ENCODE results near the gene RALB. TPM values are rescaled to one million over a fixed set of nuclear protein-coding genes. Genes with fewer than 3 reads are reported as not detected.

RALB gene
- total and polyA plus RNA-seq, 2 of the 8 experiments (the other 6 are each of a cell fraction or from before 2014, with no cell fraction given), result 12.0 to 16.6 TPM

DNA sequence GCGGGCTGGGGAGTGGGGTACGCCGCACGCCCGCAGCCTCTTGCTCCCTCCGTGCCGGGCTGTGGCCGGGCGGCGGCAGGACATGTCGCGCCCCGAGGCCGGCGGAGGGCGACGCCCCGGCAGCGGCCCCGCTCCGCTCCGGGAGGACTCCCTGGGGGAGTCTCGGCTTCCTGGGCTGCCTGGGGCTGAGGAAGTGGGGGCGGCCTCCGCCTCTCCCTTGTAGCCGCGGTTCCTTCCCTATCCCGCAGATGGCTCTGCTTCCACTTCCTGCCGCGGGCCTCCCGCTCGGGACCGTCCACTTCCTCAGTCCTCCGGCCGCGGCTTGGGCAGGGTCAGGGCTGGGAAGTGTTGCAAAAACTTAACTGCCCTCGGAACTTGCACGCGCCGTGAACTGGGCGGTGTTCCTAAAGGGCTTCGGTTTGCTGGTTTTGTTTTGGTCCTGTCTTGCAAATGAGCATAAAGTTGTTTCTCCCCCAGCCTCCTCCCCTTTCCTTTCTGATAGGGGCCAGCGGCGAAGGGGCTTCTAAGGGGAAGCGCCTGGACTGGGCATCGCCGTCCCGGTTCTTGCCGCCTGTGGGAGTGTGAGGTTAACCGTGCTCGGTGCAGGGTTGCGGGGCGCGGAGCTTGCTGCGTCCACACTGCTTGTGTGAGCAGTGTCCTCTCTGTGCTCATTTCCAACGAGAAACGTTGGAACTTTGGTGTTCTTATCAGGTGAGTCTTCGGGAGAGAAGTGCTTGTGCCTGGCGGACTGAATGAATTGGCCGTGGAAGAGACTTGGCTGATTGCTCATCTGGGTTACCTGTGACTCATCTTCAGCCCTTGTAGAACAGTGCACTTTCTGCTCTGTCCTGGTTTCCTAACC lies 600 bp downstream of the RALB start (continued):
- TF ChIP-seq, protein P1, sequence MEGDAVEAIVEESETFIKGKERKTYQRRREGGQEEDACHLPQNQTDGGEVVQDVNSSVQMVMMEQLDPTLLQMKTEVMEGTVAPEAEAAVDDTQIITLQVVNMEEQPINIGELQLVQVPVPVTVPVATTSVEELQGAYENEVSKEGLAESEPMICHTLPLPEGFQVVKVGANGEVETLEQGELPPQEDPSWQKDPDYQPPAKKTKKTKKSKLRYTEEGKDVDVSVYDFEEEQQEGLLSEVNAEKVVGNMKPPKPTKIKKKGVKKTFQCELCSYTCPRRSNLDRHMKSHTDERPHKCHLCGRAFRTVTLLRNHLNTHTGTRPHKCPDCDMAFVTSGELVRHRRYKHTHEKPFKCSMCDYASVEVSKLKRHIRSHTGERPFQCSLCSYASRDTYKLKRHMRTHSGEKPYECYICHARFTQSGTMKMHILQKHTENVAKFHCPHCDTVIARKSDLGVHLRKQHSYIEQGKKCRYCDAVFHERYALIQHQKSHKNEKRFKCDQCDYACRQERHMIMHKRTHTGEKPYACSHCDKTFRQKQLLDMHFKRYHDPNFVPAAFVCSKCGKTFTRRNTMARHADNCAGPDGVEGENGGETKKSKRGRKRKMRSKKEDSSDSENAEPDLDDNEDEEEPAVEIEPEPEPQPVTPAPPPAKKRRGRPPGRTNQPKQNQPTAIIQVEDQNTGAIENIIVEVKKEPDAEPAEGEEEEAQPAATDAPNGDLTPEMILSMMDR (IDR thresholded peaks at IDR 0.05; ENCODE audit: control extremely low read depth in 1 of 3, insufficient read depth in 1 of 3, low read depth in 1 of 3, low read length in 3 of 3), result peak; percentile 18 to 35 (median 32)
- peak in 1 of 2 experiments; percentile 49; a peak in 1 of 4 replicates for TF ChIP-seq SIN3A (conservative IDR thresholded peaks at IDR 0.05 in 1 of 2, IDR thresholded peaks at IDR 0.05 in 1 of 2; ENCODE audit: low read depth in 1 of 2, low read length in 2 of 2)
- peak; percentile 41; the same call in 1 of the 2 replicates for TF ChIP-seq SUZ12 (IDR thresholded peaks at IDR 0.05; ENCODE audit: low read length)
- 0 out of 2 replicates have a peak, but pooled peaks have one; percentile 4 for TF ChIP-seq GABPA (IDR thresholded peaks at IDR 0.05; ENCODE audit: borderline replicate concordance, insufficient read depth, low read length)
- no peak for TF ChIP-seq SRF (IDR thresholded peaks at IDR 0.05; ENCODE audit: low read depth, low read length)
- TF ChIP-seq RAD21 (IDR thresholded peaks at IDR 0.05 in 1 of 2, conservative IDR thresholded peaks at IDR 0.05 in 1 of 2; ENCODE audit: low read depth in 2 of 2, low read length in 2 of 2), result peak; percentile 22 to 46; a peak in 3 of 4 replicates
- peak; percentile 45 for TF ChIP-seq SAP30 (IDR thresholded peaks at IDR 0.05; ENCODE audit: insufficient read depth, insufficient replicate concordance, low read length)
- TF ChIP-seq CBX8 (IDR thresholded peaks at IDR 0.05; ENCODE audit: borderline replicate concordance, low read depth, low read length), result no peak
- TF ChIP-seq, protein P2, sequence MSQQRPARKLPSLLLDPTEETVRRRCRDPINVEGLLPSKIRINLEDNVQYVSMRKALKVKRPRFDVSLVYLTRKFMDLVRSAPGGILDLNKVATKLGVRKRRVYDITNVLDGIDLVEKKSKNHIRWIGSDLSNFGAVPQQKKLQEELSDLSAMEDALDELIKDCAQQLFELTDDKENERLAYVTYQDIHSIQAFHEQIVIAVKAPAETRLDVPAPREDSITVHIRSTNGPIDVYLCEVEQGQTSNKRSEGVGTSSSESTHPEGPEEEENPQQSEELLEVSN (IDR thresholded peaks at IDR 0.05), result peak; percentile 24; the same call in 1 of the 2 replicates
- no peak for TF ChIP-seq TEAD4 (IDR thresholded peaks at IDR 0.05; ENCODE audit: low read depth, low read length)
